Measurements from ENCODE around the gene AKR1B1. TPM values are rescaled to one million over a fixed set of nuclear protein-coding genes. Genes with fewer than 3 reads are reported as not detected.

AKR1B1 gene
- total RNA-seq, 4 donors from 2014 or later: 10.7 to 22.6 (median 17.5) TPM

GRCh38 chr7:134482858-134483257 is 24.0 kb upstream of the AKR1B1 start:
- Histone ChIP-seq H3K27ac (no peak overlapping the region), H3K9me3 (no peaks in the 10 kb centered on the region), H3K27me3 (no peaks in the 10 kb centered on the region), H3K4me1 (no peaks in the 10 kb centered on the region), H3K36me3 (no peaks in the 10 kb centered on the region), H3K4me3 (no peak overlapping the region)
- no peak for DNase-seq (ENCODE audit: low spot score in 2 of 2)
- TF ChIP-seq POLR2AphosphoS5 (IDR thresholded peaks at IDR 0.05) (no peak), CTCF (IDR thresholded peaks at IDR 0.05) (no peak), POLR2A (IDR thresholded peaks at IDR 0.05) (no peak)

GRCh38 chr7:134481167-134481566 is 22.3 kb upstream of the AKR1B1 start:
- TF ChIP-seq CTCF (IDR thresholded peaks at IDR 0.05): no peak
- no peak for TF ChIP-seq POLR2A (IDR thresholded peaks at IDR 0.05)
- no peak for TF ChIP-seq POLR2AphosphoS5 (IDR thresholded peaks at IDR 0.05)
- TF ChIP-seq EP300 (IDR thresholded peaks at IDR 0.05): no peak
- no peaks in the 10 kb centered on the region for H3K27me3 ChIP-seq
- no peaks in the 10 kb centered on the region for H3K36me3 ChIP-seq
- H3K4me1 ChIP-seq: no peaks in the 10 kb centered on the region
- H3K27ac ChIP-seq: no peak overlapping the region
- H3K4me3 ChIP-seq: no peak overlapping the region
- DNase-seq (ENCODE audit: low spot score in 2 of 2): no peak
- H3K9me3 ChIP-seq: no peaks in the 10 kb centered on the region
- WGBS: 83% methylated on average over 3 of the region's 3 CpGs

DNA sequence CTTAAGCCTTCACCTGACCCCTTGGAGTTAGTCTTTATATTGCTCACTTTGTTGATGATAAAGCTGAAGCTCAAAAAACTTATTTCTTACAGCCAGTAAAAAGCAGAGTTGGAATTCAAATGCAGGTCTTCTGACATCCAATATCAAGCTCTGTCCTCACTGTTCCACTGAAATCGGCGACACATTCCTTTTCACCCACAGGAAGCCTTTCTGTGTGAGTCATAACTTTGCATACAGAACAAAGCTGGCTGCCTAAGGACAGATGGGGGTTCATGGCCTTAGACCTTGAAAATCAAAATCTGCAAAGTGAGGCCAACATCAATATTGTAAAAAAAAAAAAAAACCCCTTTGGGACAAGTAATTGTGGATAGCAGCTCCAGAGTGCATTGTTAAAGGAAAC is 21.8 kb upstream of the AKR1B1 start:
- Histone ChIP-seq H3K4me3 (no peak overlapping the region), H3K4me1 (no peaks in the 10 kb centered on the region), H3K36me3 (no peaks in the 10 kb centered on the region), H3K27me3 (no peaks in the 10 kb centered on the region), H3K27ac (no peak overlapping the region), H3K9me3 (no peaks in the 10 kb centered on the region)
- no peak for DNase-seq (ENCODE audit: low spot score in 2 of 2)
- no peak for TF ChIP-seq POLR2AphosphoS5 (IDR thresholded peaks at IDR 0.05)
- no peak for TF ChIP-seq CTCF (IDR thresholded peaks at IDR 0.05)
- TF ChIP-seq EP300 (IDR thresholded peaks at IDR 0.05): no peak
- no peak for TF ChIP-seq POLR2A (IDR thresholded peaks at IDR 0.05)
- 9% methylated on average over 2 of the region's 2 CpGs for WGBS

DNA sequence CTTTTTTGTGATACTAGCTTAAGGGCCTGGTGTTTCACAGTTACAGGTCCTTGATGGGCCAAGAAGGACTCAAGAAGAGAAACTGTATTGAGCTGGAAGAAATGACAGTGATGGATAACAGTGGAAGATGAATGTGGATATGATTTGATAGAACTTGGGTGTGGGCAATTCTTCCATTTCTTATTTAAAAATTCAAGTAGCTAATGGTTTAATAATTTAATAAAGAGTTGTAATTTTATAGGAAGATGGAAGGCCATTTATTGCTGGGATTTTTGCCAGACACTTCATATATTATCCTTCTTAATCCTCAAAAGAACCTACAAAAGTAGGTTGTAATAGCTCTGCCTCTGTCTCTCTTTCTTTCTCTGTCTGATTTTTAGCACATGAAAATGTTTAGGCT is 21.3 kb upstream of the AKR1B1 start:
- no peak for DNase-seq (ENCODE audit: low spot score in 2 of 2)
- TF ChIP-seq EP300 (IDR thresholded peaks at IDR 0.05) (no peak), POLR2AphosphoS5 (IDR thresholded peaks at IDR 0.05) (no peak), POLR2A (IDR thresholded peaks at IDR 0.05) (no peak), CTCF (IDR thresholded peaks at IDR 0.05) (no peak)
- Histone ChIP-seq H3K27me3 (no peaks in the 10 kb centered on the region), H3K36me3 (no peaks in the 10 kb centered on the region), H3K27ac (no peak overlapping the region), H3K9me3 (no peaks in the 10 kb centered on the region), H3K4me3 (no peak overlapping the region), H3K4me1 (no peaks in the 10 kb centered on the region)

- Histone ChIP-seq H3K4me3 (no peak overlapping the region), H3K4me1 (no peaks in the 10 kb centered on the region)
- 85% methylated on average over 2 of the region's 2 CpGs for WGBS
These were observed 19.8 kb upstream of the AKR1B1 start for GRCh38 chr7:134478707-134479106.

More at GRCh38 chr7:134478707-134479106, 19.8 kb upstream of the AKR1B1 start:
- H3K36me3 ChIP-seq: no peaks in the 10 kb centered on the region
- no peak overlapping the region for H3K27ac ChIP-seq
- DNase-seq (ENCODE audit: low spot score in 2 of 2): no peak
- H3K27me3 ChIP-seq: no peaks in the 10 kb centered on the region
- TF ChIP-seq POLR2A (IDR thresholded peaks at IDR 0.05): no peak
- no peak for TF ChIP-seq POLR2AphosphoS5 (IDR thresholded peaks at IDR 0.05)
- no peak for TF ChIP-seq CTCF (IDR thresholded peaks at IDR 0.05)
- H3K9me3 ChIP-seq: no peaks in the 10 kb centered on the region
